HEK293 (cell line): Measurements from ENCODE around the gene PNN.

Experiments used
- CTCF ChIA-PET: fragments of 350-600 bp; formaldehyde crosslinking; extraction: SDS; loops from one replicate; lab custom pipeline; 2021; ENCODE audit warnings: antibody characterized with exemption; lab: Yijun Ruan, JAX
- POLR2A ChIA-PET: fragments of 300-600 bp; formaldehyde crosslinking; extraction: SDS; loops from one replicate; lab custom pipeline; 2020; ENCODE audit warnings: antibody characterized with exemption, inconsistent platforms; lab: Yijun Ruan, JAX
- H3K27ac ChIP-seq: fragments of 200-500 bp; sonication (Bioruptor generic); 2 replicates; pipeline ENCODE4 v1.5.1; 2014; ENCODE audit warnings: low read depth, low read length, control low read depth, inconsistent platforms; ENCODE audit errors: extremely low read depth
- H3K36me3 ChIP-seq, 2 experiments: fragments of 200-500 bp in 1 of 2; sonication (Bioruptor generic) in 1 of 2; 1 replicate in 1 of 2; 2 replicates in 1 of 2; pipeline ENCODE4 v1.5.1; 2014 to 2017; ENCODE audit warnings: inconsistent platforms in 2 of 2, low read length in 2 of 2; ENCODE audit not compliant: control insufficient read depth in 2 of 2, insufficient read depth in 1 of 2
- H3K4me1 ChIP-seq: fragments of 200-500 bp; sonication (Bioruptor generic); 2 replicates; pipeline ENCODE4 v1.5.1; 2014; ENCODE audit warnings: mild to moderate bottlenecking, low read length, inconsistent platforms; ENCODE audit not compliant: control insufficient read depth, insufficient read depth
- H3K4me3 ChIP-seq: 2 replicates; pipeline ENCODE4 v1.5.1; 2011; ENCODE audit warnings: low read depth, mild to moderate bottlenecking, control low read depth, low read length, moderate library complexity
- H3K9me3 ChIP-seq: fragments of 200-500 bp; sonication (Bioruptor generic); 2 replicates; pipeline ENCODE4 v1.5.1; 2014; ENCODE audit warnings: low read depth, low read length, inconsistent platforms; ENCODE audit not compliant: control insufficient read depth, insufficient read depth
- BCL11B ChIP-seq: fragments of 450-650 bp; formaldehyde crosslinking; IDR thresholded peaks from 2 replicates; pipeline ENCODE4 v1.5.1; 2016; ENCODE audit warnings: low read depth, missing biosample characterization, missing genetic modification characterization
- SETDB1 ChIP-seq: IDR thresholded peaks from one replicate; pipeline ENCODE4 v1.6.1; 2017; ENCODE audit warnings: mild to moderate bottlenecking, low read length, moderate library complexity, mixed read lengths; ENCODE audit not compliant: insufficient read length
- YY2 ChIP-seq: fragments of 450-650 bp; formaldehyde crosslinking; IDR thresholded peaks from 2 replicates; pipeline ENCODE4 v1.5.1; 2016; ENCODE audit warnings: missing biosample characterization, missing genetic modification characterization
- ZFP37 ChIP-seq: fragments of 450-650 bp; formaldehyde crosslinking; IDR thresholded peaks from 2 replicates; pipeline ENCODE4 v1.5.1; 2016; ENCODE audit warnings: missing biosample characterization, missing genetic modification characterization
- ZNF133 ChIP-seq: fragments of 450-650 bp; formaldehyde crosslinking; IDR thresholded peaks from 2 replicates; pipeline ENCODE4 v1.5.1; 2016; ENCODE audit warnings: missing biosample characterization, missing genetic modification characterization
- ZNF157 ChIP-seq: fragments of 450-650 bp; formaldehyde crosslinking; IDR thresholded peaks from 2 replicates; pipeline ENCODE4 v1.5.1; 2016; ENCODE audit warnings: missing biosample characterization, missing genetic modification characterization
- ZNF26 ChIP-seq: fragments of 450-650 bp; formaldehyde crosslinking; IDR thresholded peaks from 2 replicates; pipeline ENCODE4 v1.5.1; 2016; ENCODE audit warnings: missing biosample characterization, missing genetic modification characterization
- ZNF324 ChIP-seq: fragments of 450-650 bp; formaldehyde crosslinking; IDR thresholded peaks from 2 replicates; pipeline ENCODE4 v1.5.1; 2016; ENCODE audit warnings: missing biosample characterization, missing genetic modification characterization
- ZNF473 ChIP-seq: fragments of 450-650 bp; formaldehyde crosslinking; IDR thresholded peaks from 2 replicates; pipeline ENCODE4 v1.5.1; 2017; ENCODE audit warnings: missing biosample characterization, missing genetic modification characterization
- ZNF510 ChIP-seq: fragments of 450-650 bp; formaldehyde crosslinking; IDR thresholded peaks from 2 replicates; pipeline ENCODE4 v1.5.1; 2018; ENCODE audit warnings: mild to moderate bottlenecking, missing genetic modification characterization, missing biosample characterization; ENCODE audit not compliant: insufficient replicate concordance
- ZNF629 ChIP-seq: fragments of 450-650 bp; formaldehyde crosslinking; IDR thresholded peaks from 2 replicates; pipeline ENCODE4 v1.5.1; 2017; ENCODE audit warnings: missing biosample characterization, missing genetic modification characterization
- ZNF660 ChIP-seq: fragments of 450-650 bp; IDR thresholded peaks from 2 replicates; pipeline ENCODE4 v1.5.1; 2018; ENCODE audit warnings: missing biosample characterization, mild to moderate bottlenecking, missing genetic modification characterization
- ZNF664 ChIP-seq: fragments of 450-650 bp; formaldehyde crosslinking; IDR thresholded peaks from 2 replicates; pipeline ENCODE4 v1.5.1; 2016; ENCODE audit warnings: missing biosample characterization, missing genetic modification characterization
- ZNF830 ChIP-seq: fragments of 450-650 bp; IDR thresholded peaks from 2 replicates; pipeline ENCODE4 v1.5.0; 2018; ENCODE audit warnings: missing biosample characterization, missing genetic modification characterization, low read depth, mild to moderate bottlenecking, moderate library complexity
- TF ChIP-seq, protein P1 (sequence below): fragments of 450-650 bp; formaldehyde crosslinking; IDR thresholded peaks from 2 replicates; pipeline ENCODE4 v1.5.1; 2016; ENCODE audit warnings: missing biosample characterization, missing genetic modification characterization, borderline replicate concordance
- TF ChIP-seq, protein P2 (sequence below): IDR thresholded peaks from 2 replicates; pipeline ENCODE4 v1.6.1; 2011; ENCODE audit warnings: mild to moderate bottlenecking, low read depth, low read length, borderline replicate concordance
- TF ChIP-seq, protein P3 (sequence below): fragments of 450-650 bp; formaldehyde crosslinking; IDR thresholded peaks from 2 replicates; pipeline ENCODE4 v1.5.1; 2016; ENCODE audit warnings: missing biosample characterization, missing genetic modification characterization

PNN gene

GRCh38 chr14:39138440-39138839 is 36.6 kb upstream of the PNN start:
- H3K4me1 ChIP-seq: no peaks in the 10 kb centered on the region
- no peak overlapping the region for H3K27ac ChIP-seq
- TF ChIP-seq ZNF629 (tag by site-specific recombination) (no peak), ZNF660 (tag by site-specific recombination) (no peak), ZNF133 (tag by site-specific recombination) (no peak), ZNF664 (tag by site-specific recombination) (no peak), YY2 (no peak), ZNF510 (tag by site-specific recombination) (no peak), ZNF157 (tag by site-specific recombination) (no peak), ZFP37 (tag by site-specific recombination) (no peak), ZNF830 (tag by site-specific recombination) (no peak)
- TF ChIP-seq, protein P1, sequence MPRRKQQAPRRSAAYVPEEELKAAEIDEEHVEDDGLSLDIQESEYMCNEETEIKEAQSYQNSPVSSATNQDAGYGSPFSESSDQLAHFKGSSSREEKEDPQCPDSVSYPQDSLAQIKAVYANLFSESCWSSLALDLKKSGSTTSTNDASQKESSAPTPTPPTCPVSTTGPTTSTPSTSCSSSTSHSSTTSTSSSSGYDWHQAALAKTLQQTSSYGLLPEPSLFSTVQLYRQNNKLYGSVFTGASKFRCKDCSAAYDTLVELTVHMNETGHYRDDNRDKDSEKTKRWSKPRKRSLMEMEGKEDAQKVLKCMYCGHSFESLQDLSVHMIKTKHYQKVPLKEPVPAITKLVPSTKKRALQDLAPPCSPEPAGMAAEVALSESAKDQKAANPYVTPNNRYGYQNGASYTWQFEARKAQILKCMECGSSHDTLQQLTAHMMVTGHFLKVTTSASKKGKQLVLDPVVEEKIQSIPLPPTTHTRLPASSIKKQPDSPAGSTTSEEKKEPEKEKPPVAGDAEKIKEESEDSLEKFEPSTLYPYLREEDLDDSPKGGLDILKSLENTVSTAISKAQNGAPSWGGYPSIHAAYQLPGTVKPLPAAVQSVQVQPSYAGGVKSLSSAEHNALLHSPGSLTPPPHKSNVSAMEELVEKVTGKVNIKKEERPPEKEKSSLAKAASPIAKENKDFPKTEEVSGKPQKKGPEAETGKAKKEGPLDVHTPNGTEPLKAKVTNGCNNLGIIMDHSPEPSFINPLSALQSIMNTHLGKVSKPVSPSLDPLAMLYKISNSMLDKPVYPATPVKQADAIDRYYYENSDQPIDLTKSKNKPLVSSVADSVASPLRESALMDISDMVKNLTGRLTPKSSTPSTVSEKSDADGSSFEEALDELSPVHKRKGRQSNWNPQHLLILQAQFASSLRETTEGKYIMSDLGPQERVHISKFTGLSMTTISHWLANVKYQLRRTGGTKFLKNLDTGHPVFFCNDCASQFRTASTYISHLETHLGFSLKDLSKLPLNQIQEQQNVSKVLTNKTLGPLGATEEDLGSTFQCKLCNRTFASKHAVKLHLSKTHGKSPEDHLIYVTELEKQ: no peak
- TF ChIP-seq, protein P2, sequence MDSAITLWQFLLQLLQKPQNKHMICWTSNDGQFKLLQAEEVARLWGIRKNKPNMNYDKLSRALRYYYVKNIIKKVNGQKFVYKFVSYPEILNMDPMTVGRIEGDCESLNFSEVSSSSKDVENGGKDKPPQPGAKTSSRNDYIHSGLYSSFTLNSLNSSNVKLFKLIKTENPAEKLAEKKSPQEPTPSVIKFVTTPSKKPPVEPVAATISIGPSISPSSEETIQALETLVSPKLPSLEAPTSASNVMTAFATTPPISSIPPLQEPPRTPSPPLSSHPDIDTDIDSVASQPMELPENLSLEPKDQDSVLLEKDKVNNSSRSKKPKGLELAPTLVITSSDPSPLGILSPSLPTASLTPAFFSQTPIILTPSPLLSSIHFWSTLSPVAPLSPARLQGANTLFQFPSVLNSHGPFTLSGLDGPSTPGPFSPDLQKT: no peak
- ChIA-PET POLR2A (interaction anchor here (0.9 kb wide), 1 partner anchor 32 kb away, joined by 5 read pairs; the partner anchor contains the start of gene TRAPPC6B), CTCF (interaction anchor here (0.7 kb wide), 1 partner anchor 567 kb away, joined by 3 read pairs; no protein-coding TSS in a partner anchor)
- no peaks in the 10 kb centered on the region for H3K9me3 ChIP-seq
- peaks cover 55 to 56% of the 10 kb centered on the region in 2 experiments for H3K36me3 ChIP-seq
- no peak overlapping the region for H3K4me3 ChIP-seq

- no peak overlapping the region for H3K27ac ChIP-seq
- peaks cover 38 to 41% of the 10 kb centered on the region in 2 experiments for H3K36me3 ChIP-seq
- H3K4me1 ChIP-seq: no peaks in the 10 kb centered on the region
- ChIA-PET POLR2A (interaction anchor here (0.6 to 1.8 kb wide), 4 partner anchors 16 to 701 kb away, joined by 3 to 8 read pairs (median 4); partner anchors contain the start of gene PNN), CTCF (no interaction called here)
- TF ChIP-seq ZNF26 (tag by site-specific recombination) (no peak), BCL11B (no peak), SETDB1 (no peak), ZNF324 (tag by site-specific recombination) (no peak), ZNF473 (tag by site-specific recombination) (no peak)
- TF ChIP-seq, protein P3, sequence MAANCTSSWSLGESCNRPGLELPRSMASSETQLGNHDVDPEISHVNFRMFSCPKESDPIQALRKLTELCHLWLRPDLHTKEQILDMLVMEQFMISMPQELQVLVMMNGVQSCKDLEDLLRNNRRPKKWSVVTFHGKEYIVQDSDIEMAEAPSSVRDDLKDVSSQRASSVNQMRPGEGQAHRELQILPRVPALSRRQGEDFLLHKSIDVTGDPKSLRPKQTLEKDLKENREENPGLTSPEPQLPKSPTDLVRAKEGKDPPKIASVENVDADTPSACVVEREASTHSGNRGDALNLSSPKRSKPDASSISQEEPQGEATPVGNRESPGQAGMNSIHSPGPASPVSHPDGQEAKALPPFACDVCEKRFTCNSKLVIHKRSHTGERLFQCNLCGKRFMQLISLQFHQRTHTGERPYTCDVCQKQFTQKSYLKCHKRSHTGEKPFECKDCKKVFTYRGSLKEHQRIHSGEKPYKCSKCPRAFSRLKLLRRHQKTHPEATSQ: no peak
- H3K4me3 ChIP-seq: no peak overlapping the region
- H3K9me3 ChIP-seq: no peaks in the 10 kb centered on the region
These were observed 34.9 kb upstream of the PNN start for GRCh38 chr14:39140170-39140569.
